T follicular helper cell (primary cell): ENCODE measurements around the gene RELCH.

Experiments used
- DNase-seq: peaks from one replicate; pipeline ENCODE4 v3.0.0-alpha.2; 2020; ENCODE audit warnings: low read depth

The RELCH gene

DNA sequence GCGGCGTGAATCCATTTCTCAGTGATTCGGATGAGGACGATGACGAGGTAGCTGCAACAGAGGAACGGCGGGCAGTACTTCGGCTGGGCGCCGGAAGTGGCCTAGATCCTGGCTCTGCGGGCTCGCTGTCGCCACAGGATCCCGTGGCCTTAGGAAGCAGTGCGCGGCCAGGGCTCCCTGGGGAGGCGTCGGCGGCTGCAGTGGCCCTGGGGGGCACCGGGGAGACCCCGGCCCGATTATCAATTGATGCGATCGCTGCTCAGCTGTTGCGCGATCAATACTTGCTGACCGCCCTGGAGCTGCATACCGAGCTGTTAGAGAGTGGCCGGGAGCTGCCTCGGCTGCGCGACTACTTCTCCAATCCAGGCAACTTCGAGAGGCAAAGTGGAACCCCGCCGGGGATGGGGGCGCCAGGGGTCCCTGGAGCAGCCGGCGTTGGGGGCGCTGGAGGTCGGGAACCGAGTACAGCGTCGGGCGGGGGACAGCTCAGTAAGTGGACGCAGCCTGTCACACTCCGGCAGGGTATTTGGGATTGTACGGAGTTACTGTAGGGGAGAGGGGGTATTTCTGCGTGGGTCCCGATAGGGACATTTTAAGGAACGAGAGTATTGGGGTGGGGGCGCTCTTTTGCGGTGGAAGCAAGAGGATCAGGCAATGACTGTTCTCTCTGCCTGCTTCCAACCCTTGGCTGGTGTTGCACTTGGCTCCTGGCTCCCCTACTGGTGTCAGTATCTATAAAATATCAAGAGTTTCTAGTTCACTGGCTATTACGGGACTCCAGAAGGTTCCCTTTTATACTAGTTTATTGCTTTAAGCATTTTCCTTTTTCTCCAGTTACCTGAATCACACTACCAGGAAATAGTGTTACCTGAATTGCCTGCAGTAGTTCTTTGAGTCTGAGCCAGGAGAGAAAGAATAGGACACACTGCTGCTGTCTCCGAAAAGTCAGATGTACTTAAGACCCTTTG is 772 bp downstream of the RELCH start:
- peak; percentile 1 for DNase-seq

DNA sequence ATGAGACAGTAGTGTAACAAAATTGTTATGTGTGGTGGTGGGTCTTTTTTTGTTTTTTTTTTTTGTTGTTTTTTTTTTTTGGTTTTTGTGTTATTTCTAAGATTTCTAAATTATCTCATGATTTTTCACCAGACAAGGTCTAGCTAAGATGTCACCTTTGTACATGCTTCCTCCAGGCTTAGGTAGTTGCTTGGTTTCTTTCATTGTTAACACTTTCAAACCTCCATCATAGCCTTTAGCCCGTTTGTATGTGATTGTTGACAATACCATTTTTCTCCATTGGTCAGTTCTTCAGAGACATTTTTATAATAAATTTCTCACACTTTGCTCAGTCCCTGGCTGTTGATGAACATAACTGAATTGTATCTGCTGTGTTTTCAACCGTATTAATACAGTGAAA is 2.2 kb downstream of the RELCH start:
- no peak for DNase-seq

DNA sequence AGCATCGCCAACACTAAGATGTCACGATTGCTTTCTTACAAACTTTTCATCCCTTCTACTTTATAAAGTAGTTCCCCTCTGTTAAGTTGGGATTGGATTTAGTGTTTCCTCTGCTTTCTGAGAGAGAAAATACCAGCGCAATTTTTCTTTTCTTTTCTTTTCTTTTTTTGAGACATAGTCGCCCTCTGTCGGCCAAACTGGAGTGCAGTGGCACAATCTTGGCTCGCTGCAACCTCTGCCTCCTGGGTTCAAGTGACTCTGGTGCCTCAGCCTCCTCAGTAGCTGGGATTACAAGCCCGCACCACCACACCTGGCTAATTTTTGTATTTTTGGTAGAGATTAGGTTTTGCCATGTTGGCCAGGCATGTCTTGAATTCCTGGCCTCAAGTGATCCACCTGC is 9.0 kb downstream of the RELCH start:
- no peak for DNase-seq

DNA sequence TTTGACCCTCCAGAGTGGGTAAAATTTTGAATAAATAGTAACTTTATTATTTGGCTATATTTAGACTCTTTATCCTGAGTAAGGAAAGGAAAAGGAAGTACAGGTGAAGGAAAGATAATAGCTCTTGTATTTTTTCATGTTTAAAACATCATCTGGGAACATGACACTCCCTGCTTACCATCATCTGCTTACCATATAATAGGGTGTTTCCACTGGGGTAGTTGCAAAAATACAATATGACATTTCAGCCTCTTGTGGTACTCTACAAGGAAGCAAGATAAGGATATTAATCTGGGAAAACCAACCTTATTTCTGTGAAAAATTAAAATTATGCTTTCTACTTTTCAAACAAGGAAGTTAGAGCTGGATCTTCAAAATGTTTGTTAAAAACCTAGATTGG is 9.9 kb downstream of the RELCH start:
- DNase-seq, result no peak

DNA sequence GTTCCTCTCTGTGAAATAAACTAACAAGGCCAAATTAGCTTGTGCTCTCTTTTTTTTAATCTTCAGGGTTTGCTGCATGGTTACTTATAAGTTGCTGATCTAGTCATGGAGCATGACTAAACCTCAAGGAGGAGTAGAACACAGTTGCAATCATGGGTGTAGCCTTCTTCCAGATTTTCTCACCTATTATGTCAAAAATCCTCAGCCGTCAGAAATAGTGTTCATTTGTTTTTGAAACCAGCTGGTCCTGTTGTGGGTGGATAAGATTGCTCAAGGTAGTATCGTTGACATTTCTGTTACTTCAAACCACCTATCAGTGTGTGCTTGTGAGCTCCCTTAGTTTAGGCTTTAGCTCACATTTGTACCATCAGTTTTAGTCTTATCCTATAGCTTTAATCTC is 11.2 kb downstream of the RELCH start:
- no peak for DNase-seq

DNA sequence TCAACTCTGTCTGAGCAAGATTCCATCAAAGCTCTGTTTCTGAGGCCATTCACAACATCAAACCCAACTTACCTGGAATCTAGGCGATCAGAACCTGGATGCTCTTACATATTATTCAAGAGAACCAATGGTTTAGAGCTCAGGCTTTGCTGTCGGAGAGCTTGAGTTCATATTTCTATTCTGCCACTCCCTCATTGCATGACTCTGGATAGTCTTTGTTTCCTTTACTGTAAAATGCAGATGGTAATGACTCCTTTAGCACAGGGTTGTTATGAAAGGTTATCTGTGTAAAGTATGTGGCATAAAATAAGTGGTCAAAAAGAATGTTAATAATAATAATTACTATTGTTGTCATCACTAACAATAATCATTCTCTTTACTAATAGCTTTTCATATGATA is 12.6 kb downstream of the RELCH start:
- no peak for DNase-seq

DNA sequence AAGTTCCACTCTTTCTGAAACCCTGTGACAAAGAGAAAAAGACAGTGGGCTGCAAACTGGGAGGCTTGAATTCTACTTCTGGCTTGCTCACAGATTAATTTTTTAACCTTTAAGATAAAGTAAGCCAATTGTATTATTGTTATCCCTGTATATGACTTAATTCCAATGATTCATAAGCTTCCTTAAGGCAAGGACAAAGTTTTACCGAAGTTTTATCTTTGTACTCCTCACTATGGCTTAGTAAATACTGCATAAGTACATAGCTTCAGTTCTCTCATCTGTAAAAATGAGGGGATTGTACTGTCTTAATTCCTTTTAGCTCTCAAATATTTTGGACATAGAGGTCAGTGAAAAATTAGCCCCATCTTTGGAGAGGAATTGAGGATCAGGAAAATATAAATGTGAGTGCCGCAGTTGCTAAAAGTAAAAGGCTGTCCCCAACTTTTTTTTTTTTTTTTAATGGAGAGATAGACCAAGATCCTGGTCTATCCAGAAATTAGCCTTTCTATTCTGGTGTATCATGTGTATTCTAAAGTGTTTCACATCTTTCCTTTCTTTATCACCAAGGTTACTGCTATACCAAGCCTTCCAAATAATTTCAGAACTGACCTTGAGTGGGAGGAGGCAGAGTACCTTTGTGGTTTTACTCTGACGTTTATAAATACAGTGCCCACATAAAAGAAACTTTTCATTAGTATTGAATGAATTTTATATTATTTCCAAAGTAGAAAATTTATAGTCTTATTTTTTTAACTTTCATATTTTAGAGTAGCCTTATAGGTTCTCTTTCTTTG is 13.3 kb downstream of the RELCH start:
- DNase-seq, result no peak

DNA sequence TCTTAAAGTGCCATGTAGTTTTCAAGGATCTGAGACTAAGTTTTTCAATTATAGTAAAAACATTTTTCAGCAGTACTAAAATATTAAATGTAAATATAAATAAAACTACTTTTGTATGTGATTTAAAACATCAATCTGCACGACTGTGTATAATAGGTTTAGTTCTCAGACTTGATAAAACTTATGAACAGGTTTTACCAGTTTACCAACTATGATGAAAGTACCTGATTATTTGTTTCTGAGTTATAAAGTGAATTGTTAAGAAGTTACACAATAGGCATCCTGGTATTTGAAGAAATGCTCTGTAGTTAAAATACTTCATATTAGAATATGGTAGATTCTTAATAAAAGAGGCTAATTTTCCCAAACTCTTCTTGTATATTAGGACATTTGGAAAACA is 14.8 kb downstream of the RELCH start:
- DNase-seq, result no peak

DNA sequence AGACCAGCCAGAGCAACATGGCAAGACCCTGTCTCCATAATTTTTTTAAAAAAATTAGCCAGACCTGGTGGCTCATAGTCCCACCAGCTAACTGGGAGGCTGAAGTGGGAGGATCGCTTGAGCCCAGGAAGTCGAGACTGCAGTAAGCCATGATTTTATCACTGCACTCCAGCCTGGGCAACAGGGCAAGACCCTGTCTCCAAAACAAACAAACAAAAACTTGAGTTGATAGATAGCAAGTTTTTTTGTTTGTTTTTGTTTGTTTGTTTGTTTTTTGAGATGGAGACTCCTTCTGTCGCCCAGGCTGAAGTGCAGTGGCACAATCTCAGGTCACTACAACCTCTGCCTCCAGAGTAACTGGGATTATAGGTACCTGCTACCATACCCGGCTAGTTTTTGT is 18.8 kb downstream of the RELCH start:
- no peak for DNase-seq

DNA sequence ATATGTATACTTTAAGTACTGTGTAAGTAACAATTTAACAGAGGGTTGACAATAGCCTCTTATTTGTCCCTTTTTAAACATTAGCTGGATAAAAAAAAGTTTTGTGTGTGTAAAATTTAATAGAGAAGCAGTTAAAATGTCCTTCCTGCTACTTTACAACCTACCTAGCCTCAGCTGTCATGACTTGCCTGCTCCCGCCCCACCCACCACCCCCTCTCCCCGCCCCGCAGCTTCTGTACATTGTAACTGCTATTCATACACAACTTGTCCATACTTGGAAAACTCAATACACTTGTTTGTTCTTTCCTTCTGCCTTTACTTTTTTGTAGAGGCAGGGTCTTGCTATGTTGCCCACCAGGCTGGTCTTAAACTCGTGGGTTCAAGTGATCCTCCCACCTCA is 19.5 kb downstream of the RELCH start:
- DNase-seq, result no peak

DNA sequence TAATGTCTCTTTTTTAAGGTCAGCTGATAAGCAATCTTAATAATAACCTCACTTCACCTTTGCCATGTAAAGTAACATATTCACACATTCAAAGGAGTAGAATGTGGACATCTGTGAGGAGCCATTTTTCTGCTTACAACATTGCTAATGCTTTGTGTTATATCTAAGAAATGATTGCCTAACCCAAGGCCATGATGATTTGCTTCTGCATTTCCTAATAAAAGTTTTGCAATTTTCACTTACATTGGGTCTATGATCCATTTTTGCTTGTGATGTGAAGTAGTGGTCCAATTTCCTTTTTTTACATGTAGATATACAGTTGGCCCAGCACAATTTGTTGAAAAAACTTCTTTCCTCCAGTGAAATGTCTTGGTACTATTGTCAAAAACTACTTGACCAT is 22.0 kb downstream of the RELCH start:
- no peak for DNase-seq

DNA sequence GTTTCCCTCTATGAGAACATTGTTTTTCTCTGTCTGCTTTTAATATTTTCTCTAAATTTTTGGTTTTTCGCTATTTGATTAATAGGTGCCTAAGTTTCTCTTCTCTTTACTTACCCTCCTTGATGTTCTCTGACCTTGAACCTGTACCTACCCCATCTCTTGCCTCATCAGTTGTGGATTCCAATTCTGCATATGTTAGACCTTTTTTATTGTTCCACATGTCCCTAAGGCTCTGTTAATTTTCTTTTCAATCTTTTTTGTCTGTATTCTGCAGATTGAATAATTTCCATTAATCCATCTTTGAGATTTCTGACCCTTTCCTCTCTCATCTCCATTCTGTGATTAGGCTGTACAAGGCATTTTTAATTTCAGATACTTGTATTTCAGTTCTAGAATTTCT is 23.1 kb downstream of the RELCH start:
- no peak for DNase-seq

DNA sequence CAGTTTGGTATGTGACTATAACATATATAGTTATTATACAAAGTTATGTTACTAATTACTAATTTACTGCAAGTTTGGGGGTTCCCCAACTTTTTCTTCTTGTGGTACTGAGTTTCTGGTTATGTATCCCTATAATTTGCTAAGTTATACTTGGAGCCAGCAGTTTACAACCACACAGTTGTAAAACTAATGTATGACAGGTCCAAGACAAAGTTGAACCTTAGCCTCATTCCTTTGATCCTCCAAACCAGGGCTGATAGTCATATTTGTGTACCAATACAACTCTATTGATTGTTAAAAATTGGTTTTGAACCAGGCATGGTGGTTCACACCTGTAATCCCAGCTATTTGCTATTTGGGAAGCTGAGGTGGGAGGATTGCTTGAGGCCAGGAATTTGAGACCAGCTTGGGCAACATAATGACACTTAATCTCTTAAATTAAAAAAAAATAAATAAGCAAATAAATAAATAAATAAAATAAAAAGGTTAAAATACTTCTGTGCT is 24.3 kb downstream of the RELCH start:
- DNase-seq, result no peak

DNA sequence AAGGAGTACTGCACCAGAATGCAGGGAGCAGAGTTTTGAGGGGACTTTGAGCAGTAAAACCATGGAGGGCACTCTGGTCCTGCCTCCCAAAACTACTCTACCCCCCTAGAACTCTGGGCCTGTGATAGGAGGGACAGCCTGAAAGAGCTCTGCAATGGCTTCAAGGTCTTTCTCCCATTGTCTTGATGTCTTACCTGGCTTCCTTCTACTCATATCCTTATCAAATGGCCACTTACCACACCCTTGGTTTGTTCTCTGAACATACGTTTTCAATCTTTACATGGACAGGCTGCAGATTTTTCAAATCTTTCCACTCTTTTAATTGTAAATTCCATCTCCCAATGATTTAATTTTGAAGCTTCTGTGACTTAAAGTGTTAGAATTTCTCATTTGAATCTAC is 27.7 kb downstream of the RELCH start:
- no peak for DNase-seq

DNA sequence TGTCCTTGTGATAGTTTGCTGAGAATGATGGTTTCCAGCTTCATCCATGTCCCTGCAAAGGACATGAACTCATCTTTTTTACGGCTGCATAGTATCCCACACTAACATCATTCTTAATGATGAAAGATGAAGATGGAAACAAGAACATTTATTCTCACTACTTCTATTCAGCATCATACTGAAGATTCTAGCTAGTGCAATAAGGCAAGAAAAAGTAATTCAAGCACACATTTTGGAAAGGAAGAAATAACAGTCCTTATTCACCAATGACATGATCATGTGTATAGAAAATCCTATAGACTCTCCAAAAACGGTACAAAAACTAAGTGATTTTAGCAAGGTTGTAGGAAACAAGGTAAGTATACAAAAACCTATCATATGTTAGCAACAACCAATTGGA is 37.2 kb downstream of the RELCH start:
- DNase-seq, result no peak

DNA sequence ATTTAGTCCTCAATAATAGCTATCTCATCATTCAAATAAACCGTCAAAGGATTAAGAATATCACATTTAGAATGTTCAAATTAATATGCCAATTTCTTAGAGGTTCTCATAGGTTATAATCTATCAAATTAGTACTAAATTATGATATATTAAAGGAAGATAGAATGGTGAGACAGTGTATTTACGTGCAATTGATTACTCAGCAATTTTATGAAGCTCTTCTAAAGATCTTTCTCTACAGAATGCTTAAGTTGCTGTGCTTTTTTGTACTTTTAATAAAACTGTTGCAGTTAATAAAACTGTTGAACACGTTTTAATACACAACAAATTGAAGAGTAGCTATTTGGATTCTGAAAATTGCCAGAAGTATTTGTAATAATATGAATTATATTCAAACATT is 39.0 kb downstream of the RELCH start:
- DNase-seq, result no peak

DNA sequence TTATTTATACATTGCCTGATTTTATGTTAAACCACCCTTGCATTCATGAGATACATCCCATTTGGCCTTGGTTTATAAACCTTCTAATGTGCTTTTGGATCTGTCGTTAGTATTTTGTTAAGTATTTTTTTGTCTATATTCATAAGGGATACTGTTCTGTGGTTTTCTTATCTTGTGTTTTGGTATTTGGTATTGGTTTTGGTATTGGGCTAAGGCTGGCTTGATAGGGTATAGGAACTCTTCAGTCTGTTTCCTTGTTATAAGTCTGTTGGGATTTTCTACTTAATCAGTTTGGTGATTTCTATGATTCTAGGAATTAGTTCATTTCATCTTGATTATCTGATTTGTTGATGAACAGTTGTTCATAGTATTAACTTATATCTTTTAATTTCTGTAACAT is 49.2 kb downstream of the RELCH start:
- DNase-seq, result no peak

DNA sequence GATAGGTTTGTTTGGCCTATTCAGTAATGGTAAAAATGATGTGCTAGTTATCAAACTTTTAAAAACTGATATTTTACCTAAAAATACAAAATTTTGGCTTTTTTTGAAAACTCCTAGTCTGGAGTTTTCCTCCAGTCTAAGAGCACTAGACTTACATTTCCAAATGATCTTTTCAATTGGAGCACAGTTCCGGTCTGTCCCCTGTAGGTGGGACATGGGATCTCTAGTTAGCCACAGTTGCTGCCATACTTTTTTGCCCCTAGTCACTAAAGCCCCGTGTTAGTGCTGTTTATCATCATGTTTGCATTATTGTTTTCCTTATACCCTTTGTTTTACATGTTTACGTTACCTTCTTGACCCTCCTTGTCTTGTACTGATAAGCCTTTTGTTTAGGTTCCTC is 52.4 kb downstream of the RELCH start:
- DNase-seq, result no peak

DNA sequence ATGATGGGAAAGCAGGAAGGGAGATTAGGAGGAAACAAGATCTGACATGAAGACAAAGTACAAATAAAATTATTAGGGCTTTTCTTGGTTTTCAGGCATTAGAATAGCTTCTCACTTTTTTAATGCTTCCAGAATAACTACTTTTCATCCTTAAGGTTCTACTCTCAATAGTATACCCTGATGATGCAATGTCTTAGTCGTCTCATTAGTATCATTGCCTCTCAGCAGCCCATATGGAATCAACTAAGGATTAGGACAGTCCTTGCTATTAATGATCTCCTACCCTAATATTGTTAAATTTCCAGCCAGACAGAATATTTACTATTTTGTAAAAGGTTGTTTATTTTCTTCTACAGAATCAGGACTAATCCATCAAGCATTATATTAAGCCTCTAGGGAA is 55.9 kb downstream of the RELCH start:
- DNase-seq, result no peak

DNA sequence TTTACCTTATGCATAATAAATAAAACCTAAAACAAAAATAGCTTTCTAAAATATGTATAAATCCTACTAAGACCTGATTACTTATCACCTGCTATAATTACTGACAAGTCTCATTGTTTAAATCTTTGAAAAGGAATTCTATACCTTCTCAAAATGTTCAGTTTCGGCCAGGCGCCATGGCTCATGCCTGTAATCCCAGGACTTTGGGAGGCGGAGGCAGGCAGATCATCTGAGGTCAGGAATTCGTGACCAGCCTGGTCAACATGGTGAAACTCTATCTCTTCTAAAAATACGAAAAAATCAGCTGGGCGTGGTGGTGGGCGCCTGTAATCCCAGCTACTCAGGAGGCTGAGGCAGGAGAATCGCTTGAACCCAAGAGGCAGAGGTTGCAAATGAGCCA is 58.1 kb downstream of the RELCH start:
- no peak for DNase-seq

DNA sequence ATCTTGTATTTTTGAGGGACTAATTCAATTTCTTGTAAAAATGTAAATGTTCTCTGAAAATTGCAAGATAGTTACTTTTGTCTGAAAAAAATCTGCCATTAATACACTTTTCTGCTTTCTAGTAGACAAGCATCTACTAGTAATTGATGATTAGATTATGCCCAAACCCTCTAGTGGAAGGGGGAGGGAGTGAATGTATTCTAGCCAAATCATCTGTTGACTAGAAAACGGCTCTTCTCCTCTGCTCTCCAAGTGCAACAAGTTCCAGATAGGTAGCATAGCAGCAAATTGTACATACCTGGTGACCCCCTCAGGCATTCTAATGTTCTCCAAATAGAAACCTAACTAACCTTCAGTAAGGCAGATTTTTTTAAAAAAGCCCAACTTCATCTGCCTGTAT is 58.6 kb downstream of the RELCH start:
- no peak for DNase-seq

DNA sequence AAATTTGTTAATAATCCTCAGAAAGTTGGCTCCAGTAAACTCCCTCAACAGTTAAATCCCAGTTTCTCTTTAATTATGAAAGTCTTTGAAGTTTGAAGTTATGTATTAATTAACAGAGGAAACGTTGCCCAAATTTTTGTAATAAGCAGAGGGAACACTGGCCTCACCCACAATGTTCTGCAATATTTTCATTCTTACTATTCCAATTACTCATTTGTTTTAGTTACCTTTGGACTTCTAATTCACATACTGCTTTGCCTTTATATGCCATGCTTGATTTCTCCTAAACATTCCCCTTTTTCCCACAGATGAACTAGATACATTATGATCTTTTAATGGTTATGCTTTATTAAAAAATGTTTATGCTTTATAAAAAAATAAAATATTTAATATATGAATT is 61.3 kb downstream of the RELCH start:
- DNase-seq, result no peak

DNA sequence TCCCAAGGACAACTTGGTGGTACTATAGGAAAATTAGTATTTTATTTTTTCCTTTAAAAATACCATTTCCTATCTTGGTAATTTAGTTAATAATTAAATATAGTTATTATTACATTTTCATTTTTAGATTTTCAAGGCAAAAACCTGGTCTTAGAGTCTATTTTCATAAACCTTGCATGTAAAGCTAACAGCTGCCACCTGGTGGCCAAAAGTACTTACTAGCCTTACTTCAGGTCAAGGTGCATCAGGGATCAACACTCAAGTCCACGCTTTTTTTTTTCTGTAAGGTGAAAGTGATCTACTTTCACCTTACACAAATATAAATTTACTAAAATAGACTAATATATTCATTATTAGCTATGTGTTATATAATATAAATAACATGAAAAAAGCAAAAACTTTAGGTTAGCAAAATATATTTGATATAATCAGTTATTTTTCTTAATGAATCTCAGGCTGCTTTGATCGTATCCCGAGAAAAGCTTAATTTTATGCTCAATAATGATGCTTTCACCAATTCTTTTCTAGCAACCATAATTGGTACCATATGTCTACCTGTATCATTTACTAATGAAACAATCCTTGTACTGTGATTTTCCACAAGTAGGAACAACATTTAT is 62.5 kb downstream of the RELCH start:
- peak; percentile 62 for DNase-seq
